Caco-2 (cell line): ENCODE results near the gene CLDN7. TPM values are rescaled to one million over a fixed set of nuclear protein-coding genes. Genes with fewer than 3 reads are reported as not detected.

Experiments used
- BruUV-seq: library from RNA; stranded (reverse); fragments of 400-500 nt; replicated peaks from 2 replicates; lab custom pipeline; 2021; lab: Mats Ljungman, UMichigan
- CTCF ChIA-PET: fragments of 300-600 bp; sonication (Branson Sonifier 250); formaldehyde crosslinking; loops from one replicate; lab custom pipeline; 2022; ENCODE audit warnings: antibody characterized with exemption; lab: Charles Lee
- POLR2A ChIA-PET: fragments of 300-600 bp; sonication (Branson Sonifier 250); formaldehyde crosslinking; loops from one replicate; lab custom pipeline; 2022; ENCODE audit warnings: antibody characterized with exemption; lab: Charles Lee
- DNase-seq, 2 experiments: peaks; one replicate each; pipeline versions ENCODE4 v3.0.0 to v3.0.0-alpha.2; 2020 to 2022
- H3K27me3 ChIP-seq: replicated peaks from 2 replicates; pipeline ENCODE4 v1.6.0; 2011; ENCODE audit warnings: low read length; ENCODE audit not compliant: control insufficient read depth, insufficient read depth
- H3K36me3 ChIP-seq: 2 replicates; pipeline ENCODE4 v1.5.1; 2011; ENCODE audit warnings: low read length; ENCODE audit not compliant: control insufficient read depth, insufficient read depth
- H3K4me1 ChIP-seq: fragments of 250-450 bp; sonication (Bioruptor Pico); 2 replicates; pipeline ENCODE4 v1.5.1; 2020; ENCODE audit warnings: mild to moderate bottlenecking
- H3K4me3 ChIP-seq: 2 replicates; pipeline ENCODE4 v1.5.1; 2011; ENCODE audit warnings: low read depth, mild to moderate bottlenecking, control low read depth, low read length
- H3K9me3 ChIP-seq: fragments of 250-450 bp; sonication (Bioruptor Pico); 2 replicates; pipeline ENCODE4 v1.5.1; 2020; ENCODE audit warnings: mild to moderate bottlenecking, moderate library complexity
- H3K27ac Mint-ChIP-seq: one replicate; pipeline ENCODE4 v1.8.0; 2022; ENCODE audit warnings: mixed read lengths; ENCODE audit not compliant: unreplicated experiment
- H3K27me3 Mint-ChIP-seq: one replicate; pipeline ENCODE4 v1.8.0; 2022; ENCODE audit warnings: mixed read lengths; ENCODE audit not compliant: insufficient read depth, unreplicated experiment
- H3K36me3 Mint-ChIP-seq: one replicate; pipeline ENCODE4 v1.8.0; 2022; ENCODE audit warnings: mild to moderate bottlenecking, mixed read lengths; ENCODE audit not compliant: insufficient read depth, unreplicated experiment
- H3K4me1 Mint-ChIP-seq: one replicate; pipeline ENCODE4 v1.8.0; 2022; ENCODE audit warnings: low read depth, mixed read lengths; ENCODE audit not compliant: unreplicated experiment
- H3K4me3 Mint-ChIP-seq: one replicate; pipeline ENCODE4 v1.8.0; 2022; ENCODE audit warnings: mild to moderate bottlenecking, moderate library complexity, mixed read lengths; ENCODE audit not compliant: unreplicated experiment
- H3K9me3 Mint-ChIP-seq: one replicate; pipeline ENCODE4 v1.8.0; 2022; ENCODE audit warnings: mixed read lengths; ENCODE audit not compliant: unreplicated experiment
- intact Hi-C: fragments of 100-400 bp; cut with micrococcal nuclease; formaldehyde crosslinking; loops from one replicate; pipeline ENCODE4 v1.10.0; 2022; ENCODE audit not compliant: unreplicated experiment
- total RNA-seq: library from RNA; stranded (reverse); gene quantifications from 2 replicates; pipeline ENCODE4 v1.2.3, GENCODE V29; 2022
- TF ChIP-seq, protein P1 (sequence below), 2 experiments: fragments of 200-600 bp in 1 of 2; IDR thresholded peaks; 1 replicate in 1 of 2; 2 replicates in 1 of 2; pipeline versions ENCODE4 v1.5.1 to v1.8.0; 2011 to 2022; ENCODE audit warnings: antibody characterized with exemption in 1 of 2, control low read depth in 1 of 2, inconsistent platforms in 1 of 2, low read depth in 1 of 2, low read length in 1 of 2, mild to moderate bottlenecking in 1 of 2, moderate library complexity in 1 of 2; ENCODE audit not compliant: insufficient read depth in 1 of 2, severe bottlenecking in 1 of 2, unreplicated experiment in 1 of 2

CLDN7 gene
- total RNA-seq, 1 experiment from 2014 or later, result 111 TPM

DNA sequence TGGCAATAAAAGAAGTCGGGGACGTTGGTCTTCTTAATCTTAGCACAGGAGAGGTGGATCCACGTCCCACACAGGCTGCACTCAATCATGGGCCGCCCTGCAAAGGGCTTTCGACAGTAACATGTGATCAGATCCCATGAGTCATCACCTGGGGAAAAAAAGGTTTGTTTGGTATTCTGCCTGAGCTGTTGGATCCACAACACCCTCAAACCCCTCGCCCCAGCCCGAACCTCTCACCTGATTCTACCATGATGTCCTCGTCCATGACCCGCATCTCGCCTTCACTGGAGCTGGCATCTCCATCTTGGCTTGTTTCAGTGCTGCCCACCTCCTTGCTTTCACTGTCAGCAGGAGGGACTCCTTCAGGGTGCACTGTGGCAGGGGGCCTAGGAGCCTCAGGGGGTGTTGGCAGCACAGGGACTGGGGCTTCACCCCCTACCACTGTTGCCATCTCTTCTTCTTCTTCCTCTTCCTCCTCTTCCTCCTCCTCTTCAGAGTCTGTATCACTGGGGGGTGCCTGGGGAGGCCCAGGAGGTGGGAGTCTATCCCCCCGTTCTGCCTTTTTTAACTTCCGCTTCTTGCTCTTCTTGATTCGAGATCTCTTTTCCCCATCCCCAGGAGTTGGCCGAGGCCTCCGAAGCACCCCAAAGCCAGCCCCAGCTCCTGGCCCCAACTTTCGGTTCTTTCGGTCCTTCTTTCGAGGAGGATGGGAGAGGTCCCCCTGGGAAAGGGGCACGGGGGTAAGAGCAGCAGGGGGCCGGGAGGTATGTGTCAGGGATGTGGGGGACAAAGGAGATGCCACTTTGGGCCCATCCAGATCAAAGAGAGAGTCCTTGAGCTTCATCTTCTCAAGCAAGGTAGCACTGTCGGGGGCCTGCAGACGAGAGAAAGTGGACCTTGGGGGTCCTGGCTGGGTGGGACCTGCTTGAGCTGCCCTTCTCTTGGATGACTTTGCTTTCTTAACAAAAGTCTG lies 26.3 kb downstream of the CLDN7 start:
- no peaks in the 10 kb centered on the region for H3K27me3 ChIP-seq
- Mint-ChIP-seq H3K27ac (peak overlapping the region; percentile 48), H3K27me3 (no peaks in the 10 kb centered on the region), H3K9me3 (no peaks in the 10 kb centered on the region), H3K4me1 (peaks cover 22% of the 10 kb centered on the region), H3K36me3 (peaks cover 63% of the 10 kb centered on the region), H3K4me3 (peak overlapping the region; percentile 11)
- intact Hi-C loops, result no loop called here
- DNase-seq, result no peak
- H3K36me3 ChIP-seq, result no peaks in the 10 kb centered on the region; the same call in 1 of the 2 replicates
- CTCF ChIA-PET, result no interaction called here
- H3K4me3 ChIP-seq, result no peak overlapping the region
- BruUV-seq, result no TSS peak
- TF ChIP-seq, protein P1, sequence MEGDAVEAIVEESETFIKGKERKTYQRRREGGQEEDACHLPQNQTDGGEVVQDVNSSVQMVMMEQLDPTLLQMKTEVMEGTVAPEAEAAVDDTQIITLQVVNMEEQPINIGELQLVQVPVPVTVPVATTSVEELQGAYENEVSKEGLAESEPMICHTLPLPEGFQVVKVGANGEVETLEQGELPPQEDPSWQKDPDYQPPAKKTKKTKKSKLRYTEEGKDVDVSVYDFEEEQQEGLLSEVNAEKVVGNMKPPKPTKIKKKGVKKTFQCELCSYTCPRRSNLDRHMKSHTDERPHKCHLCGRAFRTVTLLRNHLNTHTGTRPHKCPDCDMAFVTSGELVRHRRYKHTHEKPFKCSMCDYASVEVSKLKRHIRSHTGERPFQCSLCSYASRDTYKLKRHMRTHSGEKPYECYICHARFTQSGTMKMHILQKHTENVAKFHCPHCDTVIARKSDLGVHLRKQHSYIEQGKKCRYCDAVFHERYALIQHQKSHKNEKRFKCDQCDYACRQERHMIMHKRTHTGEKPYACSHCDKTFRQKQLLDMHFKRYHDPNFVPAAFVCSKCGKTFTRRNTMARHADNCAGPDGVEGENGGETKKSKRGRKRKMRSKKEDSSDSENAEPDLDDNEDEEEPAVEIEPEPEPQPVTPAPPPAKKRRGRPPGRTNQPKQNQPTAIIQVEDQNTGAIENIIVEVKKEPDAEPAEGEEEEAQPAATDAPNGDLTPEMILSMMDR (IDR thresholded peaks at IDR 0.05; ENCODE audit: insufficient read depth in 1 of 2, low read depth in 1 of 2, low read length in 1 of 2, severe bottlenecking in 1 of 2, unreplicated experiment in 1 of 2), result no peak
- POLR2A ChIA-PET, result no interaction called here
- peaks cover 6% of the 10 kb centered on the region; the same call in 1 of the 2 replicates for H3K4me1 ChIP-seq
- no peaks in the 10 kb centered on the region for H3K9me3 ChIP-seq

DNA sequence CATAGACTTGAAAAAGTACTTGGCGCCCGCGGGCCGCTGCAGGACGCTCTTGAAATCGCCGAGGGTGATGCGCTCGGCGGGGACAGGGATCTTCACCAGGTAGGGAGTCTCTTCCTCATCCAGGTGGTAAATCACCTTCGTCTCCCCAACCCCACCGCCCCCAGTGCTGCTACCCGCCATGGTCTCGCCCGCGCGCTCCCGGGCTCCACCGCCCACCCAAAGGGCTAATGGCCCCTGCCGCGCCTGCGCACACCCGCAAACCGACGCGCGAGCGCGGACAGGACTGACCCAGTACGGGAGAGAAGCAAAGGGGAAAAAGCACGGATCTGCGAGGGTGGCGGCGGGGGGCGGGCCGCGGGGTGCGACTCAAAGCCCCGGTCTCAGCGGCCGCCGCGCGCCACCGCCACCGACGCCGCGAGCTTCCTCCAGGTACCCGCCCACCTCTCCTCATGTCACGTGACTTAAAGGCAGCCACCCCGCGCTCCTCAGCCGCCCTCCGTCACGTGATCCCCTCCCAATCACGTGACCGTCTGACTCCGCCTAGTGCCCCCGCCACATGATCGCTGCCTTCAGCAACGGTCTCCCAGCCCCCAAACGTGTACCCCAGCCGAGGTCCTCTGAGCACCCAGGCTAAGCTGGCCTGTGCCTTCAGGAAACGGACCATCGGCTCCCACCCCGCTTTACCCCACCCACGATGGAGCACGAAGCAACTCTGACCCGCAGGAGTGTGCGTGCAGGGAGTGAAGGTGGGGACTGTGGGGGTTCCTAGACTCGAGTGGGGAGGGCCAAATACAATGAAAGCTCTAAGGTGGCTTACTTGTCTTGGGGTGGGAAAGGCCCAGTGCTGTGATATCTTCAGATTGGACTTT lies 28.0 kb downstream of the CLDN7 start, which contains the start of gene DVL2:
DVL2 (minus strand) TSS at position 435 of the 869 bp plus-strand sequence; CDS start at position 180, 255 bp downstream.
- ChIA-PET CTCF (interaction anchor here (0.9 kb wide), 1 partner anchor 14 kb away, joined by 3 read pairs; no protein-coding TSS in a partner anchor), POLR2A (interaction anchor here (0.5 to 1.2 kb wide), 3 partner anchors 15 to 1905 kb away, joined by 4 to 6 read pairs (median 5); partner anchors contain the start of genes ACADVL and DLG4)
- Histone ChIP-seq H3K36me3 (no peaks in the 10 kb centered on the region; the same call in none of the 2 replicates), H3K9me3 (no peaks in the 10 kb centered on the region), H3K4me3 (peak within 1 kb of the TSS; percentile 65), H3K27me3 (no peaks in the 10 kb centered on the region), H3K4me1 (no peaks in the 10 kb centered on the region)
- Mint-ChIP-seq H3K4me3 (peak within 1 kb of the TSS; percentile 93), H3K27ac (peak within 1 kb of the TSS; percentile 85), H3K4me1 (peaks cover 13% of the 10 kb centered on the region), H3K27me3 (no peaks in the 10 kb centered on the region), H3K9me3 (no peaks in the 10 kb centered on the region), H3K36me3 (peaks cover 76% of the 10 kb centered on the region)
- peak; percentile 88 to 91 for DNase-seq
- intact Hi-C loops, result no loop called here
- TF ChIP-seq, protein P1 (IDR thresholded peaks at IDR 0.05; ENCODE audit: insufficient read depth in 1 of 2, low read depth in 1 of 2, low read length in 1 of 2, severe bottlenecking in 1 of 2, unreplicated experiment in 1 of 2), result no peak
- BruUV-seq, result TSS peak; percentile 31
